GM10847 (cell line): Measurements from ENCODE around the gene RNF32.
A peak's percentile ranks its signal among the peaks of the same experiment; 100 is the strongest.

Experiments used
- POLR2A ChIP-seq: IDR thresholded peaks from 2 replicates; pipeline ENCODE4 v1.6.1; 2011; ENCODE audit not compliant: insufficient read length; ENCODE audit errors: extremely low read depth

Gene RNF32

GRCh38 chr7:156640257-156640948 is at the start of gene RNF32:
TSS of gene RNF32 (plus strand) at chr7:156640774. CDS start at chr7:156643878, 3,104 bp downstream.
- TF ChIP-seq POLR2A: peak; percentile 71

GRCh38 chr7:156592155-156592884 is 48.3 kb upstream of the RNF32 start:
- TF ChIP-seq POLR2A: no peak

GRCh38 chr7:156594283-156595080 is 46.1 kb upstream of the RNF32 start:
- no peak for TF ChIP-seq POLR2A

- no peak for TF ChIP-seq POLR2A
These were observed 40.1 kb upstream of the RNF32 start for GRCh38 chr7:156600496-156600895.

- TF ChIP-seq POLR2A: no peak
These were observed 38.3 kb upstream of the RNF32 start for GRCh38 chr7:156602283-156602682.

- no peak for TF ChIP-seq POLR2A
These were observed 37.6 kb upstream of the RNF32 start for GRCh38 chr7:156603011-156603410.

GRCh38 chr7:156603629-156604028 is 36.9 kb upstream of the RNF32 start:
- TF ChIP-seq POLR2A: no peak

- no peak for TF ChIP-seq POLR2A
These were observed 36.3 kb upstream of the RNF32 start for GRCh38 chr7:156604311-156604710.

- no peak for TF ChIP-seq POLR2A
These were observed 35.5 kb upstream of the RNF32 start for GRCh38 chr7:156604836-156605695.

GRCh38 chr7:156606135-156606534 is 34.4 kb upstream of the RNF32 start:
- no peak for TF ChIP-seq POLR2A

- TF ChIP-seq POLR2A: no peak
These were observed 33.8 kb upstream of the RNF32 start for GRCh38 chr7:156606691-156607331.

- no peak for TF ChIP-seq POLR2A
These were observed 33.0 kb upstream of the RNF32 start for GRCh38 chr7:156607332-156608172.

GRCh38 chr7:156608173-156608478 is 32.4 kb upstream of the RNF32 start:
- TF ChIP-seq POLR2A: no peak
